Heart left ventricle (tissue), 16 donors: ENCODE results near the gene POLR2M. TPM values are rescaled to one million over a fixed set of nuclear protein-coding genes. Genes with fewer than 3 reads are reported as not detected.

Experiments
- ATAC-seq, 4 donors: fragments of 200-7000 bp; cut with Tn5 transposase; one replicate each; pipeline ENCODE4 v1.9.1; 2020 to 2022; ENCODE audit warnings: moderate library complexity in 4 of 4, mild to moderate bottlenecking in 3 of 4, moderate number of reproducible peaks in 1 of 4
- DNase-seq, 5 donors: peaks; one replicate each; pipeline ENCODE4 v3.0.0-alpha.2; 2020
- H3K27ac ChIP-seq, 12 donors: fragments of 200-600 bp; sonication (generic) in 4 of 12; one replicate each; pipeline versions ENCODE4 v1.5.0 to v1.8.0; 2016 to 2022; ENCODE audit warnings: mild to moderate bottlenecking in 2 of 12
- H3K27me3 ChIP-seq, 9 donors: fragments of 200-600 bp; sonication (generic) in 2 of 9; one replicate each; pipeline versions ENCODE4 v1.5.1 to v1.8.0; 2016 to 2022; ENCODE audit warnings: mild to moderate bottlenecking in 3 of 9
- H3K36me3 ChIP-seq, 9 donors: fragments of 200-600 bp; sonication (generic) in 2 of 9; one replicate each; pipeline versions ENCODE4 v1.5.0 to v1.8.0; 2018 to 2022; ENCODE audit warnings: mild to moderate bottlenecking in 2 of 9
- H3K4me1 ChIP-seq, 12 donors: fragments of 200-600 bp; sonication (generic) in 4 of 12; one replicate each; pipeline versions ENCODE4 v1.5.0 to v1.8.0; 2016 to 2022; ENCODE audit warnings: mild to moderate bottlenecking in 3 of 12
- H3K4me3 ChIP-seq, 12 donors: fragments of 200-600 bp; sonication (generic) in 4 of 12; one replicate each; pipeline versions ENCODE4 v1.5.0 to v1.8.0; 2017 to 2022; ENCODE audit warnings: mild to moderate bottlenecking in 9 of 12, moderate library complexity in 4 of 12
- H3K9me3 ChIP-seq, 12 donors: fragments of 200-600 bp; sonication (generic) in 4 of 12; one replicate each; pipeline versions ENCODE4 v1.5.0 to v1.8.0; 2016 to 2022; ENCODE audit warnings: mild to moderate bottlenecking in 1 of 12
- CTCF ChIP-seq, 12 donors: fragments of 200-600 bp; sonication (generic) in 4 of 12; IDR thresholded peaks; one replicate each; pipeline versions ENCODE4 v1.5.0 to v1.8.0; 2018 to 2022; ENCODE audit warnings: antibody characterized with exemption in 12 of 12, mild to moderate bottlenecking in 5 of 12
- POLR2A ChIP-seq, 2 donors: fragments of 450-650 bp; IDR thresholded peaks; one replicate each; pipeline ENCODE4 v1.6.1; 2017; ENCODE audit warnings: antibody characterized with exemption in 2 of 2, mild to moderate bottlenecking in 2 of 2, moderate library complexity in 2 of 2
- WGBS, 4 donors: extraction: QIAGEN DNeasy Blood & Tissue Kit in 2 of 4; methylation state at CpG; one replicate each; pipeline versions ENCODE4 v1.1.5 to v1.1.7; 2013 to 2018; 5-methylcytosine and 5-hydroxymethylcytosine counted together
- intact Hi-C, 10 donors: fragments of 100-400 bp; cut with DNase I; formaldehyde crosslinking; loops; one replicate each; pipeline versions ENCODE4 v1.11.1 to v1.14.2; 2022
- polyA plus RNA-seq, 2 donors: library from polyadenylated mRNA; stranded (reverse); fragments of 200-250 nt; gene quantifications; one replicate each; pipeline ENCODE4 v1.2.3, GENCODE V29; 2013
- total RNA-seq, 9 donors: library from RNA; depleted of rRNA in 2 of 9; stranded (reverse); fragments of >200 nt in 2 of 9; fragmentation: NEBNext Ultra II Directional in 3 of 9; extraction: Animal tissue kit (Norgen Biotek cat#: 25700) in 3 of 9; gene quantifications; one replicate each; pipeline versions ENCODE4 v1.1.0 to v1.2.4, GENCODE V29; 2016 to 2023
- donor health status: ischemic (EF 13 %, LVEDD 7.1; RV severe dilation, severe dysfunction).
- donor health status: healthy with polysubstance abuse.
- donor health status: DM: no; HTN: yes; CAD: no.
- donor health status: DM: no; HTN: no; CAD: no.
- donor health status: ischemic (EF 25% LVEDD 6.9; RV normal size, moderate dysfunction).
- donor health status: ischemic (EF 25% LVEDD 5.7; RV mildly dilated, moderate dysfunction).
- donor health status: healthy.
- donor health status: DM: yes; HTN: yes; CAD: no.
- donor health status: ischemic (EF 35%, LVEDD 5.7; RV mildly dilated, moderate dysfunction).
- donor health status: nonischemic (EF 11% LVEDD 7.7; RV severe dilation, severe dysfunction).
- donor health status: DM: yes; HTN: yes; CAD: no.
- donor health status: PGD.
- donor health status: ischemic (EF 29% LVEDD 5.4; RV normal size, mild dysfunction).
- donor health status: nonischemic (EF 23%, LVEDD 6.1; RV moderate dilation, normal function).

The POLR2M gene
- total and polyA plus RNA-seq, 11 donors = 17.4 to 243 (median 52.8) TPM

DNA sequence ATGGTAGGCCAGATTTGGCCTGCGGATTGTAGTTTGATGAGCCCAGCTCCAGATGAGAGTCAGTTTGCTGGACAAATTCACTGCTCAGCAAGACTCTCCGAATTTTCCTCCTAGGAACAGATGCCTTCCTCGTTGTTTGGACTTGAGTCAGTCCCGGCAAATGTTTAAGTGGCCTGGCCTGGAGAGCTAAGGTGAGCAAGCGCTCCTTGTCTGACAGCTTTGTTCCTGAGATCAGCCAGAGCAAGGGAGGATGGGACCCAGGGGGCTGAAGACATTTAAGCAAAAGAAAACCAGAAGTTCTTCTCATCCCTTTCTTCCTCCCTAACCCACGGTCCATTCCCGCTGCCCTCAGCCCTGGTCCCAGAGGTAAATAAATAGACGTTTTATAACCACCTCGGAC is 40.3 kb downstream of the POLR2M start:
- ATAC-seq (no peak), DNase-seq (no peak)
- Histone ChIP-seq H3K4me1 (peaks cover 0 to 5% (median 0%) of the 10 kb centered on the region in 12 donors), H3K27me3 (no peaks in the 10 kb centered on the region), H3K9me3 (no peaks in the 10 kb centered on the region), H3K36me3 (no peaks in the 10 kb centered on the region), H3K4me3 (peak overlapping the region in 4 of 12 donors; percentile 1 to 36 (median 20)), H3K27ac (no peak overlapping the region)
- intact Hi-C loops = loop anchor here in 4 of 10 donors (5.0 to 10.0 kb wide), 3 partner anchors 428 to 438 kb away; no protein-coding TSS in a partner anchor
- TF ChIP-seq POLR2A (IDR thresholded peaks at IDR 0.05) (no peak), CTCF (IDR thresholded peaks at IDR 0.05) (no peak)
- WGBS, 4 donors = 82 to 88% (median 85%) methylated on average over 9 of the region's 9 CpGs

- H3K4me3 ChIP-seq = peak overlapping the region in 4 of 12 donors; percentile 1 to 36 (median 20)
- TF ChIP-seq CTCF (IDR thresholded peaks at IDR 0.05) = no peak
- TF ChIP-seq POLR2A (IDR thresholded peaks at IDR 0.05) = no peak
- no peaks in the 10 kb centered on the region for H3K27me3 ChIP-seq
- ATAC-seq = peak in 1 of 4 donors; percentile 36
- no peaks in the 10 kb centered on the region for H3K36me3 ChIP-seq
- intact Hi-C loops = loop anchor here in 4 of 10 donors (5.0 to 10.0 kb wide), 3 partner anchors 427 to 437 kb away; no protein-coding TSS in a partner anchor
- no peak overlapping the region for H3K27ac ChIP-seq
- H3K9me3 ChIP-seq = no peaks in the 10 kb centered on the region
- H3K4me1 ChIP-seq = peaks cover 0 to 8% (median 0%) of the 10 kb centered on the region in 12 donors
- 69 to 79% (median 69%) methylated on average over 12 to 13 of the region's 13 CpGs for WGBS, 4 donors
- DNase-seq = peak in 1 of 5 donors; percentile 38
These were observed 40.8 kb downstream of the POLR2M start for GRCh38 chr15:57747206-57747896.

DNA sequence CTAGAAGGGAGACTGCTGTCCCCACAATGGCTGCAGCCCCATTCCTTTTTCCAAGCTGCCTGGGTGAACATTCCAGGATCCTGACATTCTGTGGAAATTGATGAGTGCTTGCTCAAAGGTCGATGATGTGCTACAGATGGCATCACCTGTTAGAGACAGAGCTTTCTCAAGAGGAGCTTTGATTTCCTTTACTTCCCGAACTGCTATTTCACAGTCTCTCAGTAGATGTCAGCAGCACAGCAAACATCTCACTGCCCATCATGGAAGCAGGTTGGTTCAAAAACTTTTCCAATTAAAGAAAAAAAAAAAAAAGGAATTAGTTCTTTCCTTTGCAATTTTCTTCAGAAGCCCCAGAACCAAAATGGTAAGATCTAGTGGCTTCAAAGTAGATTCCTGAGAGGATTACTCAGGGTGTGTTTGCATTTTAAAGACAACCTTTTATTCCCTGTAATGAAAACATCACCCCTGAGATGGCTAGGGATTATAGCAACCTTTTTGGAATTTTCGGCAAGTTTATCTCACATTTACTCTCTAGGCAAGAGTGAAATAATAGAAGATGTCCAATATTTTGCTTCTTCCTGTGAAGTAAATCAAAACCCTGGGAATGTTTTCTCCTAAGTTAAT is 44.8 kb downstream of the POLR2M start:
- H3K9me3 ChIP-seq = no peaks in the 10 kb centered on the region
- intact Hi-C loops = loop anchor here (1.0 to 10.0 kb wide), 8 partner anchors 106 to 434 kb away; partner anchors contain the start of gene ALDH1A2 (in 8 of the 10)

More for the DNA sequence above, 44.8 kb downstream of the POLR2M start:
- ATAC-seq (peak in 3 of 4 donors; percentile 47 to 64 (median 58)), DNase-seq (no peak)
- Histone ChIP-seq H3K4me3 (no peak overlapping the region), H3K36me3 (no peaks in the 10 kb centered on the region), H3K27me3 (no peaks in the 10 kb centered on the region), H3K27ac (no peak overlapping the region), H3K4me1 (peaks cover 0 to 15% (median 0%) of the 10 kb centered on the region in 12 donors)
- 24 to 33% (median 29%) methylated on average over 3 of the region's 3 CpGs for WGBS, 4 donors
- TF ChIP-seq POLR2A (IDR thresholded peaks at IDR 0.05) (no peak), CTCF (IDR thresholded peaks at IDR 0.05) (peak; percentile 18 to 75 (median 62))
